Ascending aorta (tissue), 2 donors: ENCODE data around the gene CDH1. TPM values are rescaled to one million over a fixed set of nuclear protein-coding genes. Genes with fewer than 3 reads are reported as not detected.

ENCODE experiments used
- DNase-seq, 2 donors: peaks; one replicate each; pipeline ENCODE4 v3.0.0-alpha.2; 2019; ENCODE audit warnings: low spot score in 2 of 2
- H3K27ac ChIP-seq, 2 donors: fragments of 200-600 bp; sonication (generic); one replicate each; pipeline ENCODE4 v1.5.1; 2016 to 2017; ENCODE audit warnings: mild to moderate bottlenecking in 1 of 2
- H3K27me3 ChIP-seq: fragments of 200-600 bp; sonication (generic); one replicate; pipeline ENCODE4 v1.5.1; 2017
- H3K36me3 ChIP-seq, 2 donors: fragments of 200-600 bp; sonication (generic); one replicate each; pipeline ENCODE4 v1.5.1; 2016
- H3K4me1 ChIP-seq, 2 donors: fragments of 200-600 bp; sonication (generic); one replicate each; pipeline ENCODE4 v1.5.1; 2016 to 2017; ENCODE audit warnings: mild to moderate bottlenecking in 1 of 2
- H3K4me3 ChIP-seq, 2 donors: fragments of 200-600 bp; sonication (generic); one replicate each; pipeline ENCODE4 v1.5.1; 2016 to 2017; ENCODE audit warnings: mild to moderate bottlenecking in 1 of 2
- H3K9me3 ChIP-seq, 2 donors: fragments of 200-600 bp; sonication (generic); one replicate each; pipeline ENCODE4 v1.5.1; 2016
- intact Hi-C: fragments of 100-400 bp; cut with DNase I; formaldehyde crosslinking; loops from one replicate; pipeline ENCODE4 v1.15.1; 2023
- total RNA-seq: library from RNA; depleted of rRNA; stranded (reverse); fragments of >200 nt; gene quantifications from one replicate; pipeline ENCODE4 v1.1.0, GENCODE V29; 2016
- TF ChIP-seq, protein P1 (sequence below), 3 experiments: fragments of 200-600 bp in 2 of 3; fragments of 450-650 bp in 1 of 3; sonication (generic) in 2 of 3; IDR thresholded peaks; one replicate each; pipeline ENCODE4 v1.5.1; 2016 to 2019; ENCODE audit warnings: antibody characterized with exemption in 3 of 3, mild to moderate bottlenecking in 1 of 3, moderate library complexity in 1 of 3

Gene CDH1
- total RNA-seq, 1 donor from 2014 or later = not detected

- no peak for DNase-seq
- intact Hi-C loops = no loop called here
- Histone ChIP-seq H3K4me3 (no peak overlapping the region), H3K4me1 (no peaks in the 10 kb centered on the region), H3K27ac (no peak overlapping the region), H3K27me3 (no peaks in the 10 kb centered on the region), H3K9me3 (no peaks in the 10 kb centered on the region), H3K36me3 (no peaks in the 10 kb centered on the region)
- TF ChIP-seq, protein P1, sequence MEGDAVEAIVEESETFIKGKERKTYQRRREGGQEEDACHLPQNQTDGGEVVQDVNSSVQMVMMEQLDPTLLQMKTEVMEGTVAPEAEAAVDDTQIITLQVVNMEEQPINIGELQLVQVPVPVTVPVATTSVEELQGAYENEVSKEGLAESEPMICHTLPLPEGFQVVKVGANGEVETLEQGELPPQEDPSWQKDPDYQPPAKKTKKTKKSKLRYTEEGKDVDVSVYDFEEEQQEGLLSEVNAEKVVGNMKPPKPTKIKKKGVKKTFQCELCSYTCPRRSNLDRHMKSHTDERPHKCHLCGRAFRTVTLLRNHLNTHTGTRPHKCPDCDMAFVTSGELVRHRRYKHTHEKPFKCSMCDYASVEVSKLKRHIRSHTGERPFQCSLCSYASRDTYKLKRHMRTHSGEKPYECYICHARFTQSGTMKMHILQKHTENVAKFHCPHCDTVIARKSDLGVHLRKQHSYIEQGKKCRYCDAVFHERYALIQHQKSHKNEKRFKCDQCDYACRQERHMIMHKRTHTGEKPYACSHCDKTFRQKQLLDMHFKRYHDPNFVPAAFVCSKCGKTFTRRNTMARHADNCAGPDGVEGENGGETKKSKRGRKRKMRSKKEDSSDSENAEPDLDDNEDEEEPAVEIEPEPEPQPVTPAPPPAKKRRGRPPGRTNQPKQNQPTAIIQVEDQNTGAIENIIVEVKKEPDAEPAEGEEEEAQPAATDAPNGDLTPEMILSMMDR (IDR thresholded peaks at IDR 0.05) = no peak
These were observed 33.6 kb downstream of the CDH1 start for GRCh38 chr16:68770671-68771070.

- Histone ChIP-seq H3K4me3 (no peak overlapping the region), H3K27me3 (no peaks in the 10 kb centered on the region), H3K9me3 (no peaks in the 10 kb centered on the region), H3K27ac (no peak overlapping the region), H3K36me3 (no peaks in the 10 kb centered on the region), H3K4me1 (no peaks in the 10 kb centered on the region)
- TF ChIP-seq, protein P1 (IDR thresholded peaks at IDR 0.05) = no peak
- DNase-seq = no peak
- intact Hi-C loops = no loop called here
These were observed 35.1 kb downstream of the CDH1 start for GRCh38 chr16:68772030-68772681.

GRCh38 chr16:68772871-68773270, 35.8 kb downstream of the CDH1 start:
- intact Hi-C loops = no loop called here
- DNase-seq = no peak
- H3K4me1 ChIP-seq = no peaks in the 10 kb centered on the region

DNA sequence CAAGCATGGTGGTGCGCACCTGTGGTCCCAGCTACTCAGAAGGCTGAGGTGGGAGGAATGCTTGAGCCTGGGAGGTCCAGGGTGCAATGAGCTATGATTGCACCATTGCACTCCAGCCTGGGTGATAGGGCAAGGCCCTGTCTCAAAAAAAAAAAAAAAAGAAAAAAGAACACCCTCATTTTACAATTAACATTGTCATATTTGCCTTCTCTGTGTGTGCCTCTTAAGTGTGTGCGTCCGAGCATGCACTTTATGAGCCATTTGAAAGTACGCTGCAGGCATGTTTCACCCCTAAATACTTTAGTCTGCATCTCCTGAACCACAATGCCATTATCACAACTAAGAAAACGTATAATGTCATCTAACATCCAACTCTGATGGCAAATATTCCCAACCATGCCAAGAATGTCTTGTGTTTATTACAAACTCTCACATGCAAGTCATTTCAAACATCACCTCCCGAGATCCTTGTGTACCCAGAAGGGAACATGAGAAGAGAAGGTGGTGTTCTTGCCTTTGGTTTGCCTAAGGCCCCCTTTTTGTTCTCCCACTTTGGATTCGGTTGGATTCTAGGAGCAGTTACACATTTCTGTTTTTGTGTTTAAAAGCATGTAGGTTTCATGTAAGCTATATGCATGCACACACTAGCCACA, 38.0 kb downstream of the CDH1 start:
- intact Hi-C loops = no loop called here
- Histone ChIP-seq H3K4me3 (no peak overlapping the region), H3K4me1 (no peaks in the 10 kb centered on the region), H3K27ac (no peak overlapping the region), H3K36me3 (no peaks in the 10 kb centered on the region), H3K9me3 (no peaks in the 10 kb centered on the region), H3K27me3 (no peaks in the 10 kb centered on the region)
- TF ChIP-seq, protein P1 (IDR thresholded peaks at IDR 0.05) = no peak
- no peak for DNase-seq

More at GRCh38 chr16:68772871-68773270, 35.8 kb downstream of the CDH1 start:
- Histone ChIP-seq H3K9me3 (no peaks in the 10 kb centered on the region), H3K27me3 (no peaks in the 10 kb centered on the region), H3K27ac (no peak overlapping the region), H3K36me3 (no peaks in the 10 kb centered on the region), H3K4me3 (no peak overlapping the region)
- TF ChIP-seq, protein P1 (IDR thresholded peaks at IDR 0.05) = no peak

DNA sequence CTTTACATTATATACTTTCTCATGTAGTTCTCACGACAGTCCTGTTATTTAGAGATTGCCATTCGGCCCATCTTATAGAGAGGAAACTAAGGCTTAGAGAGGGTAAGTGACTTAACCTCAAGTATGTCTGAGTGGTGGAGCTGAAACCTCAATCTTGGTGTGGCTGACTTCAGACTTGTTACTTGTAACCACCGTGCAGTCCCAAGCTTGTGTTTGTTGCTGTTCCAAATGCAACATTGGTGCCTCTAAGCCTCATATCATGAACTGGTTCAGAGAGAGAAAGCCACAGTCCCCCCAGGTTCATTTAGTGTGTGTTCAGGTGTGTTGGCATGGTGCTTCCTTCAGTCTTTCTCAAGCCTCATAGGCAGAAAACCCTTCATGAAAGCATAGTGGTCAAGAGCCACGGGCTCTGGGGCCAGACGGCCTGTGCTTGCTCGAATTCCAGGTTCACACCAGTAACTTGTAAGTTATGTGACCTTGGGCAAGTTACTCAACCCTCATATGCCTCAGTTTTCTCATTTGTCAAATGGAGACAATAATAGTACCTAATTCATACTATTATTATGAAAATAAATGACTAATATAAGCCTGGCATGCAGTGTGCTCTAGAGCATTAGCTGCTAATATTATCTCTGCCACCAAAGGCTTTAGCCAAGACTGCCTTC, 39.9 kb downstream of the CDH1 start:
- no peak overlapping the region for H3K4me3 ChIP-seq
- intact Hi-C loops = no loop called here
- H3K27ac ChIP-seq = no peak overlapping the region
- no peaks in the 10 kb centered on the region for H3K4me1 ChIP-seq
- no peaks in the 10 kb centered on the region for H3K27me3 ChIP-seq
- H3K9me3 ChIP-seq = no peaks in the 10 kb centered on the region
- no peaks in the 10 kb centered on the region for H3K36me3 ChIP-seq
- no peak for DNase-seq
- TF ChIP-seq, protein P1 (IDR thresholded peaks at IDR 0.05) = no peak
